HL-60/S4 treated with phorbol 12-myristate 13-acetate at 8.2 ng/mL for 4 days and 3 days (cell line): ENCODE results near the gene ZDHHC11.
"Not testable (repeated sequence)": the region's sequence is repeated elsewhere in the genome, so short reads cannot be mapped to it uniquely, and the experiment has no call there.

Source experiments
- in situ Hi-C: fragments of 300-500 bp; cut with MboI; formaldehyde crosslinking; loops from 2 replicates; pipeline ENCODE4 v1.15.0; 2022; ENCODE audit warnings: low sequenced_read_pairs

The ZDHHC11 gene

DNA sequence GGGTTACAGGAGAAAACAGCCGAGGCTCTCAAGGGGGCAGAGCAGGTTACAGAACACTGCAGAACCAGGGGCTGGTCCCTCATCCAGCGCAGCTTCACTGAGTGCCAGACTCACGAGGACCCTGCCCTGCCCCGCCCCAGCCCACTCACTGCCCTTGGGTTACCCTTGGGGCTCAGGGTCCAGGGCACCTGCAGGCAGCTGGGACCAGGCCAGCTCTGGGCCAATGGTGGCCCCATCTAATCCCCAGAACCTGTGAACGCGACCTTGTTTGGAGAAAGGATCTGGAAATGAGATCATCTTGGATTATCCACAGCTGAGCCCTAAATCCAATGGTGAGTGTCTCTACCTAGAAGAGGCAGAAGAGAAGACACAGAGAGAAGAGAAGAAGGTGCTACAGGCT lies 72.4 kb downstream of the ZDHHC11 start:
- in situ Hi-C loops, result not testable (repeated sequence)

DNA sequence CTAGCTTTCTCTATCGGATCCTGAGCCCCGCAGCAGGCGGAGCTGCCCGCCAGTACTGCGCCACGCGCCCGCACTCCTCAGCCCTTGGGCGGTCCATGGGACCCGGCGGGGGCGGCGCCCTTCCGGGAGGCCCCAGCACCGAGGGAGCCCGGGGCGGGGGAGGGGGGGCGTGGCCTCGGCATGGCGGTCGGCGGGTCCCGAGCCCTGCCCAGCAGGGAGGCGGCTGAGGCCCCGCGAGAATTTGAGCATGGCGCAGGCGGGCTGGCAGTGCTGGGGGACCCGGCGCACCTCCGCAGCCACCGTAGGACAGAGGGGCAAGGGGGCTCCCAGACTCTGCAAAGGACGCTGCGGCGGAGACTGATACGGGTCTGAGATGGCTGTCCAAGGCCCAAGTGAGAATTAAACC lies 73.0 kb downstream of the ZDHHC11 start:
- in situ Hi-C loops, result no loop called here

DNA sequence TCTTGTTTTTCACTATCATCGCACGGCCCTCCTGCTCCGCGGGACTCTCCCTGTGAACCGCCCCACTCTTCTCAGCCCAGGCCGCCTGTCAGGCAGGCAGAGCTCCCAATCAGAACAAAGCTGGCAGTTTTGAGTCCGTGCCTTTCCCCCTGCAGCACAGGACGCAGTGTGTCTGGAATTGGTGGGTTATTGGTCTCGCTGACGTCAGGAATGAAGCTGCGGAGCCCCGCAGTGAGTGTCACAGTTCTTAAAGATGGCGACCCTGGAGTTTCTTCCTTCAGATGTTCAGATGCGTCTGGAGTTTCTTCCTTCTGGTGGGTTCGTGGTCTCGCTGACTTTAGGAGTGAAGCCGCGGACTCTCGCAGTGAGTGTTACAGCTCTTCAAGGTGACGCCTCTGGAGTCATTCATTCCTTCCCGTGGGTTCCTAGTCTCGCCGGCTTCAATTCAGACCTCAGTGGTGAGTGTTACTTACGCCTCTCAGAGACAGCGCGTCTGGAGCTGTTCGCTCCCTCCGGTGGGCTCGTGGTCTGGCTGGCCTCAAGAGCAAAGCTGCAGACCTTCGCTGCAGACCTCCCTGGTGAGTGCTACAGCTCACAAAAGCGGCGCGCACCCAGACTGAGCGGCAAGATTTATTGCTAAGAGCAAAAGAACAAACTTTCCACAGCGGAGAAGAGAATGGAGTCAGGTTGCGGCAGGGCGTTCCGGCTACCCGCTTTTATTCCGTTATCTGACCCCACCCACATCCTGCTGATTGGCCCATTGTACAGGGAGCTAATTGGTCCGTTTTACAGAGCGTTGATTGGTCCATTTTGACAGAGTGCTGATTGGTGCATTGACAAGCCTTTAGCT lies 73.7 kb downstream of the ZDHHC11 start:
- in situ Hi-C loops, result no loop called here

DNA sequence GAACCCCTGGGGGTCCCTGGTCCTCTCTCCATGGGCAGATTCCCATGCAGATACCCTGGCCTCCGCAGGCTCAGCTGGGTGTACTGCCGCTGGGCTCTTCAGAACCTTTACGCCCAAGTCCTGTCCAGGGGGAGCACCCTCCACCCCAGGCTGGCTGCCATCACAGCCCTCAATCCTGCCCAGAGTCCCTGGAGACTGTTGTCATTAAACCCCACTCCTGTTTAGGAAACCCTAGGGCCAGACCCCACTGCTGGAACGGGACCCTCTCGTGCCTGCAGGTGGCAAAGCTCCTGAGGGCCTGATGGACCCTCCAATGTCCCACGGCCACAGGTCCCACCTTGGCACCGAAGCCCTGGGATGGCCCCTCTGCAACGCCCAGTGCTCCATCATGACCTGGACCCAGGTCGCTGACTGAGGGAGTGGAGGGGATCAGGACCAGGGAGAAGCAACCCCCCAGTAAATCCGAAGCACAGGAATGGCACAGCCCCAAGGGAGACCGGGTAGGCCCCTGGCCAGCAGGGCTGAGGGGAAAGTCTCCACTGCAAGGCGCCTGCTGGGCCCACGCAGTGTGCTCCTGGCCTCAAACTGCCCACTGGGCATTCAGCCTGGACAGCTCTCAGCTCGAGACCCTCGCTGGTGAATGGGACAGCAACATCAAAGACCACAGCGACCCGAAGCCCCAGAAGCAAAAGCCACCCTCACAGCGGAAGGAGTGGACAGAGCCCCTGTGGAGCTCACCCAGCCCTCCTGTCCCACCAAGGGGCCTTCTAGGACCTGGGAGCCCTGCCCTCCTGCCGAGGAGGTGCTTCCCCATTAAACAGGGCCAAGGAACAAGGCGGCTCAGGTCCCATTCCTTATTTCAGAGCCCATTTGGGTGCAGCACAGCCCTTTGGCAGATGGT lies 74.6 kb downstream of the ZDHHC11 start:
- in situ Hi-C loops, result no loop called here

DNA sequence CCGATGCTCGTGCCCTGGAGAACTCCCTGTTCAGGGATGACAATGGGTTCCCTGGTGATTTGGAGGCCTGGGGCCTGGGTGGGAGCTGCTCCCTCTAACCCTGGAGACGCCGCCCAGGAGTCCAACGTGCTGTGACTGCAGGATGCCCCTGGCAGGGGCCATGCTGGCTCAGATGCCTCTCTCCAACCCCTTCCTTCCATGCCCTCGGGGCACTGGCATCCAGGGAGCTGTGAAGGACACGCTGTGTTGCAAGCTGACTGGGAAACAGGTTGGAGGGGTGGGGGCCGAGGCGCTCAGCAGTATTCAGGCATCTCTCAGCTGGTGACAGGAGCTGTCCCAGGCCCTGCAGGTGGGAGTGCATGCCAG lies 75.2 kb downstream of the ZDHHC11 start:
- in situ Hi-C loops, result not testable (repeated sequence)

DNA sequence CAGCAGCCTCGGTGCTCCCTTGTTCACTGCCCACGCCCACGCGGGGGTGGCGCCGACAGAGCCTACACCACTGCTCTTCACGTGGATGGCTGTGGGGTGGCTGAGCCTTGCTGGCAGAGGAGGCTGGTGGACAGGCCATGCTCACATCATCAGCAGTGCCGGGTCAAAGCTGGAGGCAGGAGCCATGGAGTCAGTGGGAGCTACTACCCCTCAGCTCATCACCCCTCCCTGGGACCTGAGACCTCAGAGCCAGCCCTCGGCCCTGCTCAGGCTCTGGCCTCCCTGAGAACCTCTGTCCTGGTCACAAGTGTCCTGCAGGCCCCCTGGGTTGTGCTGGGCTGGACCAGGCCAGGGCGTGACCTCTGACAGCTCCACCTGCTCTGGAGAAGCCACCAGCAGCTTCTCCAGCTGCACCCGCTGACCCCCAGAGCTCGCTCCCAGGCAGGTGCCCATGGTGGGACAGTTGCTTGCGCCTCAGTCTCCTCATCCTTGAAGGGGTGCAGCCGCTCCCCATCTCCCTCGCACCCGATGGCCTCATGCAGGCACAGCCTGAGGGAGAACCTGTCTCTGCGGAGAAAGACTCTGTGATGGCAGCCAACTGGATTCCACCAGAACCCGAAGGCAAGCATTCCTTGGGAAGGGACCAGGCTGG lies 75.8 kb downstream of the ZDHHC11 start:
- in situ Hi-C loops, result not testable (repeated sequence)

DNA sequence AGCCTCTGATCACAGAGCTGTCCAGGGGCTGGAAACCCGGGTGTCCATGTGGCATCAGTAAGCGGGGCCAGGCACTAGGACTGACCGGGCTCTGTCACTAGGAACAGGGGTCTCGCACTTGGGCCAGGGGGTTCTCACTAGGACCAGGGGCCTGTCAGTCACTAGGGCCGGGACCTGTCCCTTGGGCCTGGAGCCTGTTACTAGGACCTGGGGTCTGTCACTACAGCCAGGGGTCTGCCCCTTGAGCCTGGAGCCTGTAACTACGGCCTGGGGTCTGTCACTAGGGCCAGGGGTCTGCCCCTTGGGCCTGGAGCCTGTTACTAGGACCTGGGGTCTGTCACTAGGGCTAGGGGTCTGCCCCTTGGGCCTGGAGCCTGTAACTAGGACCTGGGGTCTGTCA lies 76.5 kb downstream of the ZDHHC11 start:
- in situ Hi-C loops, result not testable (repeated sequence)

DNA sequence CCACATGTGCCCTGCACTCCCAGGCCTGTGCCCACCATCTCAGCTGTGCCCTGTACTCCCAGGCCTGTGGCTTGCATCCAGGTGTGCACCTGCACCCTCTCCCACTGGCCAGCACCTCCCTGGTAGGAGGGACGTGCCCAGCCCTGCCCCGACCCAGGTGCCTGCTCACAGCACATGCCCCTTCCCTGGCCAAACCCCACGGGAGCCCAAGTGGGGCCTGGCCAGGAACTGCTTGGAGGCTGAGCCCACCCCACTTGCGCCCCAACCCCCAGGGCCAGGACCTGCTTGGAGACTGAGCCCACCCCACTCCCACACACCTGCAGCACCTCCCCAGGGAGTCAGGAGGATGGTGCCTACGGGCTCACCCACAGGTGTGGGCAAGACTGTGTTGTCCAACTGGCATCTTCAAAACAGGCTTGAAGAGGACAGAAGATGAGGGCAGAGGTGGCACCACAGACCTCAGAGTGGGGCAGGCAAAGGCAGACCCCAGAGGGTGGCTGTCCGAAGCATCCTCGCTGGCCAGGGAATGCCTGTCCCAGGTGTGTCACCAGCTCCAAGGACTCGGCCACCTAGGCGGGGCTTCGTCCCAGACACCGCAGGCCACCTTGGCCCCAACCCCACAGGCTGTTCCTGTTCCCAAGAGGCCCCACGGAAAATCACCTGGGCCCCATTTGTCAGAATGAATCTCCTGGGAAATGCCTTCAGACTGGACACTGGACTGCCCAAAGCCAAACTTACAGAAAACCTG lies 77.1 kb downstream of the ZDHHC11 start:
- in situ Hi-C loops, result no loop called here

DNA sequence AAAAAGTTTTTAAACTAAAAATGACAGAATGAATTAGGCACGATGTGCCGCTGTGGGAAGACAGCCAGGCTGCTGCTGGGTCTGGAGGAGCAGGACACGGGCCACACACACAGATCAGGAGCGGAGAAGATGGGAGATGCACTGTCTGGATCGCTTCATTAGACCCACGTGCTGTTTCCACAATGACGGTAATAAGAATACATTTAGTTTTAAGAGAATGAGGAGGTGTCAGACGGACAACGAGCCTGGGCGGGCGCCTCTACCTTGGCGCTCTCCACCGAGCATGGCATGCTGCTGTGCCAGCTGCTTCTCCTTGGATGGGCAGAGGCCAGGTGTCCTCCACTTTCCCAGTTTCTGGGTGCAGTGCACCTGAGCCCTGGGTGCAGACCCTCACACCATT lies 77.9 kb downstream of the ZDHHC11 start:
- in situ Hi-C loops, result not testable (repeated sequence)

DNA sequence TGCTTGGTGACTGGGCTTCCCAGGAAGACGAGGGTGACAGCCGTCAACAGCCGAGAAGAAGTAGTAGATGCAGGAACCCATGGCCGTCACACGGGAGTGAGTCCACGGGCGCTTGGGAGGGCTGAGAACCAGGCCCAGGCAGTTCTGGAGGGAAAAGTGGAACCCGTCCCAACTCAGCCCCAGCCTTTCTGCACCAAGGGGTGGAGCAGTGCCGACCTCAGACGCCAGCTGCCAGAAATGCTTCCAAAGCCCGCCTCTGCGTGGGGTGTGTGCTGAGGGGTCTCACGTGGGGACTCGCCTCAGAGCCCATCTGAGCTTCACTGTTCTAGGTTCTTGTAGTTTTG lies 78.3 kb downstream of the ZDHHC11 start:
- in situ Hi-C loops, result not testable (repeated sequence)

DNA sequence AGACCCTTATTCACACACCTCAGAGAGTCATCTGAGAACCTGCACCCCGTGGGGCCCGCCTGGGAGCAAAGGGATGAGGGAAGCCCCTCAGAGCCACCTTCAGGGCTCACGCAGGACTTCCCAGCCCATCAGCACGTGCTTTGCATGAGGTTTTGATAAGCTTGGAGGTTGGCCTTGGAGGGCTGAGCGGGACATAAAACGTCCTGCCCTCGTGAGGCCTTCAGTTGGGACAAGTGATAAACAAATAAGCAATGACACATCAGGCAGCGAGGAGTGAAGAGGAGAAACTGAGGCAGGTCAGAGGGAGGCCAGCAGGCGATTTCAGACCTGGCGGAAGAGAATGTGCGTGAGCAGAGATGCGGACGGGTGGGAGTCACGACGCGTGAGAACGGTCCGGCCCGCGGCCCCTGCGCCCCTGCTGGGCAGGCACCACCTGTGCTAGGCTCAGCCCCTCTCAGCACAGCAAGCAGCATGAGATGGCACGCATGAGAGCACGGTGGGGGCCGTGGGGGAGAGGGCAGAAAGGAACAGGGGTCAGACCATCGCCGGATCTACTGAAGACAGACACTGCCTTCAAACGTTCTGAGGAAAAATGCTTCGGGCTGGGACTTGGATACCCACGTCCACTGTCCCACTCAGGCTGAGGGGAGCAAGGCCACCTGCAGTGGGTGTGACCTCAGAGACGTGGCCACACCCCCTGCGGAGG lies 78.8 kb downstream of the ZDHHC11 start:
- in situ Hi-C loops, result not testable (repeated sequence)

DNA sequence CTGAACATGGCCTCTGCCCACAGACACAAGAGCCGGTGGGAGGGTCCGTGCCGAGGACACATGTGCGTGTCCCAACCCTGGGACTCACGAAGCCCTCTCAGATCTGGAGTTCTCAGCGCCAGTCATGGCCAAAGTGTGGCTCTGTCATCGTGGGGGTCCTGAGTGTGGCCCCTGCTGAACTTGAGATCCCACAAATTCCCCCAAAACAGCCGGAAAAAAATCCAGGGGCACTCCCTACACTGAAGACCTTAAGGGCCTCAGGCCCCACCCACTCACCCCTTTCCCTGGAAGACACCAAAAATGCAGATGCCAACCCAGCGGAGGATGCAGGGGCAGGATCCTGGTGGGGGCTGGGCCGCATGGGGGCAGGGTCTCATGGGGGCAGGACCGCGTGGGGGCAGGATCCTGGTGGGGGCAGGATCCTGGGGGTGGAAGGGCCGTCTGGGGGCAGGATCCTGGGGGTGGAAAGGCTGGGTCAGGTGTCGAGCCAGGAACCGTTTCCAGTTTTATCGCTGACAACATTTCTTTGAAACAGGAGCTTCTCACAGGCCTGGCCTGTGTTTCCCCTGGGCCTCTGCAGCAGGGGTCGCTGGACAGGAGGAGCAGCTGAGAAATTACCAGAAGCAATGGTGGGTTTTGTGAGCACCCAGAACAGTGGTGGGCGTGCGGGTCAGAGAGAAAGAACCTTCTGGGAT lies 79.6 kb downstream of the ZDHHC11 start:
- in situ Hi-C loops, result not testable (repeated sequence)

DNA sequence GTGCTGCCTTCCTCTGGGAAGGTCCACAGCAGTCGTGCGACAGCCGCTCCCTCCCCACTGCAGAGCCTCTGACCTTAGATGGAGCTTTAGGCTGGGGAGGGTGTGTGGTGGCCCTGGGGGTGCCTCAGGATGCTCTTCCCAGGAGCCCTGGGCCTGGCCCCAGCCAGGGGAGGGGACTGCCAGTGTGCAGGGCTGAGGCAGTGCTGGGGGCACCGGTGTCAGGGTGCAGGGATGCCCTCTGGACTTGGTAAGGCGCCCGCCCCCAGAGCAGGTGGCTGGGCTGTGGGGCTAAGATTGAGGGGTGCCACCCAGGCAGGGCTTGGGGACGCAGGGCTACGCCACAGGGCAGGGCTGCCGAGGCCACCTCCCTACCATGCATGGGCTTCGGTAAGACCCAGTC lies 80.2 kb downstream of the ZDHHC11 start:
- in situ Hi-C loops, result not testable (repeated sequence)

DNA sequence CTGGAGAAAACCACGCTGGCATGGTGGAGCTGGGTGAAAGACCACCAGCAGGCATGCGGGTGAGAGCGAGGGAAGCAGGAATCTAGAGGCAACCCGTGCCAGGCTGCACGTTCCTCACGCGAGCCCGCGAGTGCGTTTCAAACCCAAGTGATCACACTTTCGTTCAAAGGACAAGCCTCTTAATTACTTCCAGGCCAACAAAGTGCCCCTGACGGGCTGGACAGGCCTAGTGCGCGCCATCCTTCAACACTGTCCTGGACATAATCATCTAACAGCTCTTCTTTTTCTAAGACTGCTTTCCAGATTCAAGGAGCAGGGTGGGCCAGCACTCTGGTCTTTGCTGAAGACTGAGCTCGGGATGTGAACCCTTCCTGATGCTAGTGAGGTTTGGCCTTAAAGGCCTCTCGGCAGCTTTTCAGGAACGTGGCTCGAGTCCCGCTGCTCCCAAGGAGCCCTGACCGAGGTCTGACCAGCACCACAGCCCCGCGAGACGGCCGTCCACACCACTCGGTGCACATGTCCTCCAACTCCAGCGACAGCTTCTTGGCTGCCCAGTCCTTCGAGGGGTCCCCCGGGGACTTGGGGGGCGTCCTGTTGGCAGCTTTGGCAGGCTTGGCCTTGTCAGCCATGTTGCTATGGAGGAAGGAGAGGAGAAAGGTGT lies 81.2 kb downstream of the ZDHHC11 start:
- in situ Hi-C loops, result not testable (repeated sequence)

DNA sequence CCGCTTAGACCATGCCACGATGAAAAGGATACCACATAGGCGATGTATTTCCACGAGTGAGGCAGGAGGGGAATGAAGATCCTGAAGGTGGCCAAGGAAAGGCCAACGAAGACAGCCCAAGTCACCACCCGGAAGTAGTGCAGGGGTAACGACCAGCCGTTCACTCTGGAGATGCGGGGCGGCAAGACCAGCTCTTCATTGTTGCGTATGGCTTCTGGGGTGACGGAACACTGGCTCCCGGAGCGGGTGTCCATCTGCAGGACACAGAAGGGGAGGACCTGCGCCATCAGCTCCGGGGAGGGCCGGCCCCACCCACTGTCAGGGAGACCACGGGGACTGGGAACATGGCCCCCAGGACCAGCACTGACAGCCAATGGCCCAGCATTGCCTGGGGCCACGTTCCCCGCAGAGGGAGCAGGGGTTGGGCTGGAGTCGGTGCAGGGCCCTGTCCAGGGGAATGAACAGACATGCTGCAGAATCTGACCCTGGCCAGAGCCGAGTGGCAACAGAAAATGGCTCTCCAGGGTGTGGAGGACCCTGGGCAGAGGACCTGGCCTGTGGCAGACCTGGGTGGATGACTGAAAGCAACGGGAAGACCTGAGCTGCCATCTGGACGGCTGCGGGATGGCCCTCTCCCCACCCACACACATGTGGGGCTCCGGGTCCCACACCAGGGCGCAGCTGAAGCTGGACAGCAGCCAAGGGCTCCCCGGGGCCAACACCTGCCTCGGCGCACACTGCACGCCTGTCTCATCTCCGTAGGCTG lies 83.9 kb downstream of the ZDHHC11 start:
- in situ Hi-C loops, result no loop called here

DNA sequence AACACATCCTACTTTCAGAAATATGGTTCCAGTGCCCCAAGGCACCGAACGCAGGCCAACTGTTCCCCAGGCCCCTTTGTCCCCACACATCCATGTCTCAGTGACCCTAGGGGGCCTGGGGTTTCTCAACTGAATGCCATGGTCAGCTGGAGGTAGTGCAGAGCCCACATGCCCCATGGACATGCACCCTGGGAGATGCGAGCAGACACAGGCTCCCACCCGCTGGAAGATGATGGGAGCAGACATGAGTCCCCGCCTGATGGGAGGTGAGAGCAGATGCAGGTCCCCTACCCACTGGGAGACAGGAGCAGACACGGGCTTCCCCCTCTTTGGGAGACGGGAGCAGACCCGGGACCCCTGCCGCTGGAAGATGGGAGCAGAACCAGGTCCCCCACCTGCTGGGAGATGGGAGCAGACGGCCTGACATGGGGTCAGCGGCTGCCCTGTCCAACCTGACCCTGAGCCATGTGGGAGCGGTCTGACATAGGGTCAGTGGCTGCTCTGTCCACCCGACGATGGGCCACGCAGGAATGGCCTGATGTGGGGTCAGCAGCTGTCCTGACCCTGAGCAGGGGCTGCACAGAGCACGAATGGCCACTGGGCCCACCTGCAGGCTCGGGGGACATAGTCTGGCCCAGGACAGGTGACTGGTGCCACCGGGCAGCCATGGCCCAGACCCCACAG lies 84.7 kb downstream of the ZDHHC11 start:
- in situ Hi-C loops, result no loop called here

DNA sequence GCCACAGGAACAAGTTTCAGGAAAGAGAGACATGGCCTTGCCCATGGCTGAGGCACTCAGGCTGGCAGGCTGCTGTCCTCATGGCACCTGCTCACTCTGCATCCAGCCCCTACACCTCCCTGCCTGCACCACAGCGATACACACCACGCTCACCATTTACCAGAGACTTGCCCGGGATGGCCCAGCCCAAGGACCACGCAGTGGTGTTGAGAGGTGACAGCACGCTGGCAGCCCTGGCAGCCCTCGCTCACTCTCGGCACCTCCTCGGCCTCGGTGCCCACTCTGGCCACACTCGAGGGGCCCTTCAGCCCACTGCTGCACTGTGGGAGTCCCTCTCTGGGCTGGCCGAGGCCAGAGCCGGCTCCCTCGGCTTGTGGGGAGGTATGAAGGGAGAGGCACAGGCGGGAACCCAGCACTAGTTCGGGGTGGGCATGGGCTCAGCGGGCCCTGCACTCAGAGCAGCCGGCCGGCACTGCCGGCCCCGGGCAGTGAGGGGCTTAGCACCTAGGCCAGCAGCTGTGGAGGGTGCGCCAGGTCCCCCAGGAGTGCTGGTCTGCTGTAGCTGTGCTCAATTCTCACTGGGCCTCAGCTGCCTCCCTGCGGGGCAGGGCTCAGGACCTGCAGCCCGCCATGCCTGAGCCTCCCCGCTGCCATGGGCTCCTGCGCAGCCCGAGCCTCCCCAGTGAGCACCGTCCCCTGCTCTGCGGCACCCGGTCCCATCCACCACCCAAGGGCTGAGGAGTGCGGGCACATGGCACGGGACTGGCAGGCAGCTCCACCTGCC lies 86.6 kb downstream of the ZDHHC11 start:
- in situ Hi-C loops, result no loop called here
